B cell (primary cell): ENCODE results near the gene PLXNB1.

ENCODE experiments used
- EZH2 ChIP-seq: IDR thresholded peaks from 2 replicates; pipeline ENCODE4 v1.6.1; 2012; ENCODE audit warnings: borderline replicate concordance, low read depth, mild to moderate bottlenecking, moderate library complexity, low read length; ENCODE audit not compliant: insufficient read depth, poor library complexity, severe bottlenecking
- TF ChIP-seq, protein P1 (sequence below): fragments of 200-600 bp; IDR thresholded peaks from one replicate; pipeline ENCODE4 v1.8.0; 2022; ENCODE audit warnings: antibody characterized with exemption, mild to moderate bottlenecking

DNA sequence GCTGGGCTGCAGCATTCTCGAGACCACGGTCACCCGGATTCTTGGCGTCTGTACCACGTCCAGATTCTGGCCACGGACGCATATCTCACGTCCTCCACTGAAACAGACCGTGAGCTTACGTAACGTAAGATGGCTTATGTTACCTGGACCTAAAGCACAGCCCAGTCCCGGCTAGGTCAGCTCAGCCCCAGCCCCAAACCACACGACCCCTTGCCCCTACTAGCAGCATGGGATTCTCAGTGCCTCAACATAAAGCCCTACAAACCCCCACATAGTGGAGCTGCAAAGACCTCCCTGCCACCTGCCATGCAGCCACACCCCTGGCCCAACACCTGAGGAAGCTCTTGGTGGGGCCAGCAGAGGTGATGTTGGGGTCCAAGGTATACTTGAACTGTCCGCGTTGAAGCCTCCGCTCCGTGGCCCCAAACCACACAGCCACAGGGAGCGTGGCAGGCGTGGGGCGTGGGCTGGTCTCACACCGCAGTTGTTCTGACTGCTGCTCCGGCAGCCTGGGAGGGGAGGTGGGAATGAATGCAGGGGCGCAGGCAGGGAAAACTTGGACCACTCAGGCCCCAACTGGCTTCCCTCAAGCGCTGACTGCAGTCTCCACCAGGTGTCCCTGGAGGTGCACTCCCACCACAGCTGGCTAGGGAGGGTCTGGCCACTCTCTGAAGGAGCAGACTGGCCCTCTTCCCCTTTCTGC is 14.5 kb downstream of the PLXNB1 start:
- TF ChIP-seq, protein P1, sequence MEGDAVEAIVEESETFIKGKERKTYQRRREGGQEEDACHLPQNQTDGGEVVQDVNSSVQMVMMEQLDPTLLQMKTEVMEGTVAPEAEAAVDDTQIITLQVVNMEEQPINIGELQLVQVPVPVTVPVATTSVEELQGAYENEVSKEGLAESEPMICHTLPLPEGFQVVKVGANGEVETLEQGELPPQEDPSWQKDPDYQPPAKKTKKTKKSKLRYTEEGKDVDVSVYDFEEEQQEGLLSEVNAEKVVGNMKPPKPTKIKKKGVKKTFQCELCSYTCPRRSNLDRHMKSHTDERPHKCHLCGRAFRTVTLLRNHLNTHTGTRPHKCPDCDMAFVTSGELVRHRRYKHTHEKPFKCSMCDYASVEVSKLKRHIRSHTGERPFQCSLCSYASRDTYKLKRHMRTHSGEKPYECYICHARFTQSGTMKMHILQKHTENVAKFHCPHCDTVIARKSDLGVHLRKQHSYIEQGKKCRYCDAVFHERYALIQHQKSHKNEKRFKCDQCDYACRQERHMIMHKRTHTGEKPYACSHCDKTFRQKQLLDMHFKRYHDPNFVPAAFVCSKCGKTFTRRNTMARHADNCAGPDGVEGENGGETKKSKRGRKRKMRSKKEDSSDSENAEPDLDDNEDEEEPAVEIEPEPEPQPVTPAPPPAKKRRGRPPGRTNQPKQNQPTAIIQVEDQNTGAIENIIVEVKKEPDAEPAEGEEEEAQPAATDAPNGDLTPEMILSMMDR: no peak
- no peak for TF ChIP-seq EZH2
